ENCODE measurements around the gene ACAT2. TPM values are rescaled to one million over a fixed set of nuclear protein-coding genes. Genes with fewer than 3 reads are reported as not detected.

The ACAT2 gene
- total and polyA plus RNA-seq, 9 donors: 7.2 to 113 (median 20.3) TPM

- no peak overlapping the region for H3K27ac ChIP-seq
Measured at GRCh38 chr6:159736908-159737307, 24.9 kb upstream of the ACAT2 start.

DNA sequence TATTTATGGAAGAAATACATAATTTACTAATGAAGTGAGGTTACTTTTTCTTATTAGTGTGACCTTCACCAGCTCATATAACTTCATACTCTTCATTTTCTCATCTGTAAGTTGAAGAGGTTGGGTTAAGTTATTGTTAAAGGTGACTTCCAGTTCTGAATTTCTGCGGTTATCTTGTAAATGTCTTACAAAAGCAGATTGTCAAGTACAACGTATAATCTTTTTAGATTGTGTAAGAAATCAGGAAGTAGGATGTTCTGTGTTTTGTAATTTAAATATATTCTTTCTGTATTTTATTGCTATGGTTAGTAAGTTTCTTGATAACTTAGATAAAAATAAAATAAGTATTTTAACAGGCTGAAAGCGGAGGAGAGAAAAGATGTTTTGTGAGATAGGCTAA lies 22.5 kb upstream of the ACAT2 start:
- TF ChIP-seq EP300 (IDR thresholded peaks at IDR 0.05) (no peak), POLR2A (IDR thresholded peaks at IDR 0.05) (no peak), CTCF (IDR thresholded peaks at IDR 0.05) (no peak)
- H3K9me3 ChIP-seq: no peaks in the 10 kb centered on the region
- no peak for DNase-seq
- peaks cover 2% of the 10 kb centered on the region for H3K4me1 ChIP-seq (ENCODE audit: insufficient read depth)
- WGBS, 3 donors: 67 to 77% (median 72%) methylated on average over 3 of the region's 3 CpGs
- intact Hi-C loops (cut with DNase I): no loop called here
- no peak overlapping the region for H3K4me3 ChIP-seq
- H3K27ac ChIP-seq: no peak overlapping the region
- H3K36me3 ChIP-seq: no peaks in the 10 kb centered on the region
- H3K27me3 ChIP-seq: no peaks in the 10 kb centered on the region

More at GRCh38 chr6:159736908-159737307, 24.9 kb upstream of the ACAT2 start:
- peaks cover 5% of the 10 kb centered on the region for H3K4me1 ChIP-seq (ENCODE audit: insufficient read depth)
- intact Hi-C loops (cut with DNase I): no loop called here
- WGBS, 3 donors: 82 to 93% (median 92%) methylated on average over 7 of the region's 7 CpGs
- DNase-seq: no peak
- H3K9me3 ChIP-seq: no peaks in the 10 kb centered on the region
- no peaks in the 10 kb centered on the region for H3K36me3 ChIP-seq
- TF ChIP-seq EP300 (IDR thresholded peaks at IDR 0.05) (no peak), POLR2A (IDR thresholded peaks at IDR 0.05) (no peak), CTCF (IDR thresholded peaks at IDR 0.05) (no peak)
- no peaks in the 10 kb centered on the region for H3K27me3 ChIP-seq
- H3K4me3 ChIP-seq: no peak overlapping the region

- H3K4me3 ChIP-seq: no peak overlapping the region
- no peaks in the 10 kb centered on the region for H3K9me3 ChIP-seq
- 82 to 90% (median 89%) methylated on average over 1 of the region's 1 CpG for WGBS, 3 donors
- DNase-seq: no peak
- H3K27me3 ChIP-seq: no peaks in the 10 kb centered on the region
- no peaks in the 10 kb centered on the region for H3K4me1 ChIP-seq (ENCODE audit: insufficient read depth)
- H3K36me3 ChIP-seq: no peaks in the 10 kb centered on the region
- TF ChIP-seq EP300 (IDR thresholded peaks at IDR 0.05): no peak
- no peak for TF ChIP-seq CTCF (IDR thresholded peaks at IDR 0.05)
- no peak for TF ChIP-seq POLR2A (IDR thresholded peaks at IDR 0.05)
- no peak overlapping the region for H3K27ac ChIP-seq
- intact Hi-C loops (cut with DNase I): no loop called here
Measured at GRCh38 chr6:159742165-159742564, 19.7 kb upstream of the ACAT2 start.

DNA sequence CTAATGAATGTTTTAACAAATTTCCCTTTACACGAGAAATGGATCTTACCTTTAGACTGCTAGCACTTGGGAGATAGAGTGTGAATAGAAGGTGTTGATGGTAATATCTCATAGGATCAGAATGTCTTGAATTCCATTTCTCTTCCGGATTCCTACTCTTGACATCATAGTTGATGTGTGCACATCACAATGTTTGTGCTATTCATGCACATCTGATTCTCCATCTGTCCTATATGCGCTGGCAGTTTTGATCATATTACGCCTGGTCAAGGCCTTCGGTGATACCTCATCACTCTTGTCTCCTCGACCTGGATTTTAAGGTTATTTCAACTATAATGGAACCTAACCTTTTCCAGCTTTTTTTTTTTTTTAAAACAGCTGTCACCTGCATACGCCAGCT lies 16.8 kb upstream of the ACAT2 start:
- Histone ChIP-seq H3K27ac (no peak overlapping the region), H3K4me1 (ENCODE audit: insufficient read depth) (no peaks in the 10 kb centered on the region), H3K27me3 (no peaks in the 10 kb centered on the region), H3K9me3 (no peaks in the 10 kb centered on the region), H3K36me3 (no peaks in the 10 kb centered on the region), H3K4me3 (no peak overlapping the region)
- DNase-seq: no peak
- intact Hi-C loops (cut with DNase I): no loop called here
- 86 to 89% (median 87%) methylated on average over 7 of the region's 7 CpGs for WGBS, 3 donors
- TF ChIP-seq EP300 (IDR thresholded peaks at IDR 0.05) (no peak), POLR2A (IDR thresholded peaks at IDR 0.05) (no peak), CTCF (IDR thresholded peaks at IDR 0.05) (no peak)
